HL-60 (cell line): ENCODE results near the gene ZNF547.

Source experiments
- CTCF ChIP-seq: IDR thresholded peaks from one replicate; pipeline ENCODE4 v1.5.1; 2011; ENCODE audit warnings: low read length, control low read depth, inconsistent platforms; ENCODE audit not compliant: insufficient read depth
- GABPA ChIP-seq: IDR thresholded peaks from 2 replicates; pipeline ENCODE4 v1.6.1; 2012; ENCODE audit warnings: low read depth

- TF ChIP-seq CTCF (no peak), GABPA (no peak)
These were observed 38.4 kb upstream of the ZNF547 start for GRCh38 chr19:57324992-57325391.
